SIG-M5 (cell line): Measurements from ENCODE around the gene ARHGEF10L.

Source experiments
- DNase-seq: peaks from one replicate; lab custom pipeline; 2025; lab: John Stamatoyannopoulos, UW

ARHGEF10L gene

GRCh38 chr1:17661546-17662157 lies 122.2 kb downstream of the ARHGEF10L start:
- no peak for DNase-seq

- DNase-seq = no peak
Observed at GRCh38 chr1:17662296-17662695, 122.8 kb downstream of the ARHGEF10L start.

- no peak for DNase-seq
Observed at GRCh38 chr1:17662786-17663185, 123.3 kb downstream of the ARHGEF10L start.

- DNase-seq = no peak
Observed at GRCh38 chr1:17663646-17664045, 124.1 kb downstream of the ARHGEF10L start.

- no peak for DNase-seq
Observed at GRCh38 chr1:17664322-17664721, 124.8 kb downstream of the ARHGEF10L start.

- no peak for DNase-seq
Observed at GRCh38 chr1:17665054-17665453, 125.6 kb downstream of the ARHGEF10L start.

- no peak for DNase-seq
Observed at GRCh38 chr1:17665950-17666720, 126.6 kb downstream of the ARHGEF10L start.

GRCh38 chr1:17667641-17668040 lies 128.1 kb downstream of the ARHGEF10L start:
- DNase-seq = no peak

GRCh38 chr1:17668195-17668594 lies 128.7 kb downstream of the ARHGEF10L start:
- DNase-seq = no peak

- DNase-seq = no peak
Observed at GRCh38 chr1:17668624-17669175, 129.2 kb downstream of the ARHGEF10L start.

- no peak for DNase-seq
Observed at GRCh38 chr1:17669305-17669704, 129.8 kb downstream of the ARHGEF10L start.

- DNase-seq = no peak
Observed at GRCh38 chr1:17669866-17670451, 130.5 kb downstream of the ARHGEF10L start.

GRCh38 chr1:17670587-17671313 lies 131.3 kb downstream of the ARHGEF10L start:
- DNase-seq = no peak

GRCh38 chr1:17671314-17671705 lies 131.8 kb downstream of the ARHGEF10L start:
- no peak for DNase-seq

- no peak for DNase-seq
Observed at GRCh38 chr1:17671741-17672140, 132.2 kb downstream of the ARHGEF10L start.

GRCh38 chr1:17672226-17672625 lies 132.7 kb downstream of the ARHGEF10L start:
- no peak for DNase-seq

- DNase-seq = no peak
Observed at GRCh38 chr1:17673329-17674072, 134.0 kb downstream of the ARHGEF10L start.

GRCh38 chr1:17674726-17675500 lies 135.4 kb downstream of the ARHGEF10L start:
- DNase-seq = no peak

- DNase-seq = no peak
Observed at GRCh38 chr1:17675744-17676143, 136.2 kb downstream of the ARHGEF10L start.

GRCh38 chr1:17676387-17677060 lies 137.0 kb downstream of the ARHGEF10L start:
- no peak for DNase-seq
